ENCODE data around the gene CYP2W1.
"Not testable (repeated sequence)": the region's sequence is repeated elsewhere in the genome, so short reads cannot be mapped to it uniquely, and the experiment has no call there.

CYP2W1 gene

GRCh38 chr7:983004-983615 lies at the start of gene CYP2W1:
TSS of gene CYP2W1 (plus strand) at chr7:983181. CDS start at chr7:983212, 31 bp downstream.
- no peak for DNase-seq (ENCODE audit: low read depth in 3 of 3)

- no peak for DNase-seq (ENCODE audit: low read depth in 3 of 3)
Measured at GRCh38 chr7:934469-935163, 48.4 kb upstream of the CYP2W1 start.

- DNase-seq (ENCODE audit: low read depth in 3 of 3), result no peak
Measured at GRCh38 chr7:935164-935873, 47.7 kb upstream of the CYP2W1 start.

GRCh38 chr7:935874-936385 lies 47.1 kb upstream of the CYP2W1 start:
- DNase-seq (ENCODE audit: low read depth in 3 of 3), result no peak

GRCh38 chr7:936386-937054 lies 46.5 kb upstream of the CYP2W1 start:
- DNase-seq (ENCODE audit: low read depth in 3 of 3), result peak in 1 of 3 experiments; percentile 50

GRCh38 chr7:937856-938484 lies 45.0 kb upstream of the CYP2W1 start:
- DNase-seq (ENCODE audit: low read depth in 3 of 3), result no peak

GRCh38 chr7:938546-939185 lies 44.3 kb upstream of the CYP2W1 start:
- DNase-seq (ENCODE audit: low read depth in 3 of 3), result no peak

- DNase-seq (ENCODE audit: low read depth in 3 of 3), result no peak
Measured at GRCh38 chr7:939843-940242, 43.1 kb upstream of the CYP2W1 start.

- no peak for DNase-seq (ENCODE audit: low read depth in 3 of 3)
Measured at GRCh38 chr7:940599-941408, 42.2 kb upstream of the CYP2W1 start.

GRCh38 chr7:943793-944192 lies 39.2 kb upstream of the CYP2W1 start:
- not testable (repeated sequence) for DNase-seq (ENCODE audit: low read depth in 3 of 3)

GRCh38 chr7:944744-945143 lies 38.2 kb upstream of the CYP2W1 start:
- no peak for DNase-seq (ENCODE audit: low read depth in 3 of 3)

- no peak for DNase-seq (ENCODE audit: low read depth in 3 of 3)
Measured at GRCh38 chr7:945147-945555, 37.8 kb upstream of the CYP2W1 start.

- DNase-seq (ENCODE audit: low read depth in 3 of 3), result no peak
Measured at GRCh38 chr7:945556-946255, 37.3 kb upstream of the CYP2W1 start.

GRCh38 chr7:946256-946996 lies 36.6 kb upstream of the CYP2W1 start:
- no peak for DNase-seq (ENCODE audit: low read depth in 3 of 3)

- no peak for DNase-seq (ENCODE audit: low read depth in 3 of 3)
Measured at GRCh38 chr7:947391-948210, 35.4 kb upstream of the CYP2W1 start.

- no peak for DNase-seq (ENCODE audit: low read depth in 3 of 3)
Measured at GRCh38 chr7:949021-949934, 33.7 kb upstream of the CYP2W1 start.
